Testis (tissue), 3 donors: ENCODE results near the gene PCNP. TPM values are rescaled to one million over a fixed set of nuclear protein-coding genes. Genes with fewer than 3 reads are reported as not detected.
A peak's percentile ranks its signal among the peaks of the same experiment; 100 is the strongest.

Experiments
- DNase-seq: peaks from one replicate; pipeline ENCODE4 v3.0.0-alpha.2; 2019
- H3K27ac ChIP-seq, 2 donors: fragments of 200-600 bp; sonication (generic); one replicate each; pipeline ENCODE4 v1.5.1; 2019
- H3K27me3 ChIP-seq: fragments of 200-600 bp; sonication (generic); one replicate; pipeline ENCODE4 v1.5.1; 2019
- H3K36me3 ChIP-seq: fragments of 200-600 bp; sonication (generic); one replicate; pipeline ENCODE4 v1.5.1; 2017; ENCODE audit warnings: low read depth; ENCODE audit errors: missing control alignments
- H3K4me1 ChIP-seq: fragments of 200-600 bp; sonication (generic); one replicate; pipeline ENCODE4 v1.5.1; 2019
- H3K4me3 ChIP-seq, 2 donors: fragments of 200-600 bp; sonication (generic); one replicate each; pipeline ENCODE4 v1.5.1; 2017 to 2019
- H3K9me3 ChIP-seq: fragments of 200-600 bp; sonication (generic); one replicate; pipeline ENCODE4 v1.5.1; 2017
- CTCF ChIP-seq, 3 experiments: fragments of 450-650 bp in 2 of 3; fragments of 200-600 bp in 1 of 3; sonication (generic) in 1 of 3; IDR thresholded peaks; one replicate each; pipeline ENCODE4 v1.5.1; 2016 to 2019; ENCODE audit warnings: antibody characterized with exemption in 3 of 3, mild to moderate bottlenecking in 2 of 3, moderate library complexity in 1 of 3
- POLR2A ChIP-seq: fragments of 450-650 bp; IDR thresholded peaks from one replicate; pipeline ENCODE4 v1.6.1; 2017; ENCODE audit warnings: antibody characterized with exemption, mild to moderate bottlenecking, moderate library complexity
- WGBS, 2 donors: methylation state at CpG; one replicate each; pipeline ENCODE4 v1.1.5; 2018; 5-methylcytosine and 5-hydroxymethylcytosine counted together
- intact Hi-C: fragments of 100-400 bp; cut with DNase I; formaldehyde crosslinking; loops from one replicate; pipeline ENCODE4 v1.15.1; 2023; ENCODE audit warnings: low total_unique reads
- polyA plus RNA-seq: library from polyadenylated mRNA; stranded (reverse); fragments of 350-450 nt; fragmentation: Illumina TruSeq; extraction: RNeasy Lipid Tissue Mini Kit (QIAGEN cat#74804); gene quantifications from one replicate; pipeline ENCODE4 v1.2.3, GENCODE V29; 2014; ENCODE audit warnings: low read depth, low replicate concordance; ENCODE audit not compliant: insufficient read depth
- total RNA-seq, 2 donors: library from RNA; depleted of rRNA; stranded (reverse); fragments of >200 nt; gene quantifications; one replicate each; pipeline ENCODE4 v1.2.3, GENCODE V29; 2016

PCNP gene
- total and polyA plus RNA-seq, 3 donors from 2014 or later: 60.6 to 89.1 (median 62.5) TPM

DNA sequence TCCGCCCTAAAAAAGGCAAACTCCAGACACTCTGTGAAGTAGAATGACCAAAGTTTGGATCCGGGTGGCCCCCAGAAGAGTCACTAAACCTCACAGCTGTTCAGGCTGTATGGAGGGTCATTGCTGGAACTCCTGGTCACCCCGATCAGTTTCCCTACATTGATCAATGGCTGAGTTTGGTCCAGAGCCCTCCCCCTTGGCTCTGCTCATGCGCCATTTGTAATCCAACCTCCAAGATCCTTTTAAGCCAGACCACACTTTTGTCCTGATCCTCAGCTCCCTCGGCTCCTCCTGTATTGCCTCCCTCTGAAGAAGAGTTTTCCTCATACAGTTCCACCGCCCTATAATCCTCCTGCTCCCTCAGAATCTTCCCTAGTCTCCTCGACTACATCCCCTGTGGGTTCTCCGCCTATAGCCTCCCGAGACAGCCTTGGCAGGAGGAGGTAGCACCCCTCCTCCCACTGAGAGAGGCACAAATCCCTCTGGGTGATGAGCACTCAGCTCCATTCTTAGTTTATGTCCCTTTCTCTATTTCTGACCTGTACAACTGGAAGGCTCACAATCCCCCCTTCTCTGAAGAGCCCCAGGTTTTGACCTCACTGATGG is 60.7 kb downstream of the PCNP start:
- H3K27me3 ChIP-seq: no peaks in the 10 kb centered on the region
- no peak for TF ChIP-seq CTCF (IDR thresholded peaks at IDR 0.05)
- no peak for TF ChIP-seq POLR2A
- DNase-seq: no peak
- 59 to 64% methylated on average over 9 of the region's 9 CpGs for WGBS, 2 donors
- no peaks in the 10 kb centered on the region for H3K9me3 ChIP-seq
- intact Hi-C loops: no loop called here
- no peak overlapping the region for H3K4me3 ChIP-seq
- H3K27ac ChIP-seq: no peak overlapping the region
- no peaks in the 10 kb centered on the region for H3K36me3 ChIP-seq
- no peaks in the 10 kb centered on the region for H3K4me1 ChIP-seq

GRCh38 chr3:101635345-101635744 is 61.4 kb downstream of the PCNP start:
- H3K4me1 ChIP-seq: no peaks in the 10 kb centered on the region
- no peak for DNase-seq
- no peaks in the 10 kb centered on the region for H3K9me3 ChIP-seq
- H3K4me3 ChIP-seq: no peak overlapping the region
- intact Hi-C loops: no loop called here
- TF ChIP-seq CTCF (IDR thresholded peaks at IDR 0.05): no peak
- TF ChIP-seq POLR2A: no peak
- H3K27me3 ChIP-seq: no peaks in the 10 kb centered on the region
- no peaks in the 10 kb centered on the region for H3K36me3 ChIP-seq
- WGBS, 2 donors: 56 to 68% methylated on average over 9 of the region's 9 CpGs
- H3K27ac ChIP-seq: no peak overlapping the region

- intact Hi-C loops: no loop called here
- WGBS, 2 donors: 46 to 47% methylated on average over 18 of the region's 18 CpGs
- H3K36me3 ChIP-seq: no peaks in the 10 kb centered on the region
- no peak overlapping the region for H3K27ac ChIP-seq
- no peaks in the 10 kb centered on the region for H3K9me3 ChIP-seq
- TF ChIP-seq CTCF (IDR thresholded peaks at IDR 0.05): peak in 2 of 3 experiments; percentile 41 to 51
- TF ChIP-seq POLR2A: no peak
- H3K4me3 ChIP-seq: no peak overlapping the region
- no peaks in the 10 kb centered on the region for H3K27me3 ChIP-seq
- no peaks in the 10 kb centered on the region for H3K4me1 ChIP-seq
- peak; percentile 65 for DNase-seq
These were observed 62.2 kb downstream of the PCNP start for GRCh38 chr3:101635954-101636798.

DNA sequence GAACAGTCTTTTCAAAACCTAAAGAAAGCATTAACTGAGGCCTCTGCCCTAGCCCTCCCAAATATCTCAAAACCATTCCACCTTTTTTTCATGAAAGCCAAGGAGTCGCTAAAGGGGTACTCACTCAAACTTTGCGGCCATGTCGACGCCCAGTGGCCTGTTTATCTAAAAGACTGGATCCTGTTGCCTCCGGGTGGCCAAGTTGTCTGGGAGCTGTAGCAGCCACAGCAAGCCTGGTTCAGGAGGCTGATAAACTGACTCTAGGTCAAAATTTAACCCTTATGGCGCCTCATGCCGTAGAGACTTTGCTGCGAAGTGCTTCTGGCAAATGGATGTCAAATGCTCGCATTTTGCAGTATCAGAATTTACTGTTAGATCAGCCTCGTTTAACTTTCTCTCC is 63.5 kb downstream of the PCNP start:
- H3K27ac ChIP-seq: no peak overlapping the region
- TF ChIP-seq CTCF (IDR thresholded peaks at IDR 0.05) (no peak), POLR2A (no peak)
- H3K36me3 ChIP-seq: no peaks in the 10 kb centered on the region
- H3K4me3 ChIP-seq: no peak overlapping the region
- no peaks in the 10 kb centered on the region for H3K9me3 ChIP-seq
- H3K27me3 ChIP-seq: no peaks in the 10 kb centered on the region
- WGBS, 2 donors: 87 to 89% methylated on average over 10 of the region's 10 CpGs
- DNase-seq: no peak
- no peaks in the 10 kb centered on the region for H3K4me1 ChIP-seq
- intact Hi-C loops: no loop called here
